Inflammatory macrophage treated with lipopolysaccharide for 1 hour (primary cell): ENCODE data around the gene PGM1.

Source experiments
- DNase-seq, 2 donors: peaks; one replicate each; pipeline ENCODE4 v3.0.0-alpha.2; 2020 to 2022

PGM1 gene

GRCh38 chr1:63669151-63669961, 76.1 kb downstream of the PGM1 start:
- no peak for DNase-seq

- DNase-seq: no peak
Measured at GRCh38 chr1:63670164-63670563, 77.0 kb downstream of the PGM1 start.

GRCh38 chr1:63671514-63671913, 78.3 kb downstream of the PGM1 start:
- DNase-seq: no peak

- peak in 1 of 2 donors; percentile 14 for DNase-seq
Measured at GRCh38 chr1:63674238-63674864, 81.1 kb downstream of the PGM1 start.

GRCh38 chr1:63674865-63675419, 81.7 kb downstream of the PGM1 start:
- no peak for DNase-seq

GRCh38 chr1:63675420-63675931, 82.3 kb downstream of the PGM1 start:
- DNase-seq: no peak

- no peak for DNase-seq
Measured at GRCh38 chr1:63677497-63677896, 84.3 kb downstream of the PGM1 start.

- no peak for DNase-seq
Measured at GRCh38 chr1:63678200-63678599, 85.0 kb downstream of the PGM1 start.

GRCh38 chr1:63679076-63679475, 85.9 kb downstream of the PGM1 start:
- no peak for DNase-seq

GRCh38 chr1:63679589-63679988, 86.4 kb downstream of the PGM1 start:
- DNase-seq: no peak

- no peak for DNase-seq
Measured at GRCh38 chr1:63682936-63683335, 89.7 kb downstream of the PGM1 start.

- DNase-seq: no peak
Measured at GRCh38 chr1:63683759-63684158, 90.5 kb downstream of the PGM1 start.

GRCh38 chr1:63686696-63687095, 93.5 kb downstream of the PGM1 start:
- DNase-seq: no peak

- DNase-seq: peak; percentile 42 to 71
Measured at GRCh38 chr1:63688302-63688890, 95.2 kb downstream of the PGM1 start.

GRCh38 chr1:63690966-63691700, 97.9 kb downstream of the PGM1 start:
- no peak for DNase-seq

- DNase-seq: peak; percentile 64 to 67
Measured at GRCh38 chr1:63691701-63692425, 98.7 kb downstream of the PGM1 start.

- peak; percentile 44 to 46 for DNase-seq
Measured at GRCh38 chr1:63693944-63694571, 100.8 kb downstream of the PGM1 start.

GRCh38 chr1:63698001-63698838, 105.0 kb downstream of the PGM1 start:
- no peak for DNase-seq

GRCh38 chr1:63701187-63701586, 108.0 kb downstream of the PGM1 start:
- no peak for DNase-seq

GRCh38 chr1:63703701-63704107, 110.5 kb downstream of the PGM1 start:
- DNase-seq: no peak

GRCh38 chr1:63704443-63704842, 111.2 kb downstream of the PGM1 start:
- no peak for DNase-seq
